ENCODE measurements around the gene PCLO. TPM values are rescaled to one million over a fixed set of nuclear protein-coding genes. Genes with fewer than 3 reads are reported as not detected.
"Not testable (repeated sequence)": the region's sequence is repeated elsewhere in the genome, so short reads cannot be mapped to it uniquely, and the experiment has no call there.

PCLO gene
- total RNA-seq, 1 experiment from 2014 or later = 4.1 TPM

DNA sequence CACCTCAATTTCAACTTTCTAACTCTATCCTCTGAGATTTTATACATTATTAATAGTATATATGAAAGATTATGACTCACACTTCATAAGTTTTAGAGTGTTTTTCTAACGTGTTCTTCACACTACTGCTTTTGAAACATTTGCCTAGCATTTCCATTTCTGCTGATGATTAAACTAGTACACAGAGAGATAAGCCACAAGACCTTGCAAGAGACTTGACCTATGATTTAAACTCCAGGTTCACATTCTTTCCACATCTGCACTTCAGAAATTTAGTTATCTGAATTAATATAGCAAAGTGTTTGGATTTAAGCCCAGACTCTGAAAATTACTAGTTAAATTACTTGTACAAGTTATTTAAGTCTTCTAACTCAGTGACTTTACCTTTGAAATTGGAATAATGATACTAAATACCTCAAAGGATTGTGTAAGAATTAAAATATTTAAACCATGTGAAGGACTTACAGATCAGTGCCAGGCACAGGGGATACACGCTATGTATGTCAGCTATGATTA lies 66.6 kb downstream of the PCLO start:
- H3K27me3 Mint-ChIP-seq (ENCODE audit: insufficient read depth, unreplicated experiment) = no peaks in the 10 kb centered on the region
- ChIA-PET CTCF (no interaction called here), POLR2A (no interaction called here)
- Histone ChIP-seq H3K9me3 (no peaks in the 10 kb centered on the region), H3K4me1 (no peaks in the 10 kb centered on the region), H3K4me3 (ENCODE audit: low read depth, low read length) (no peak overlapping the region), H3K36me3 (ENCODE audit: control insufficient read depth, insufficient read depth, low read length) (no peaks in the 10 kb centered on the region), H3K27me3 (replicated peaks; ENCODE audit: control insufficient read depth, insufficient read depth, low read length) (no peaks in the 10 kb centered on the region)
- DNase-seq = no peak
- intact Hi-C loops (cut with micrococcal nuclease; ENCODE audit: unreplicated experiment) = no loop called here
- H3K27ac Mint-ChIP-seq (ENCODE audit: unreplicated experiment) = no peak overlapping the region
- H3K4me3 Mint-ChIP-seq (ENCODE audit: unreplicated experiment) = no peak overlapping the region
- TF ChIP-seq CTCF (IDR thresholded peaks at IDR 0.05; ENCODE audit: insufficient read depth in 1 of 2, low read depth in 1 of 2, low read length in 1 of 2, severe bottlenecking in 1 of 2, unreplicated experiment in 1 of 2) = no peak
- no peaks in the 10 kb centered on the region for H3K9me3 Mint-ChIP-seq (ENCODE audit: unreplicated experiment)
- no TSS peak for BruUV-seq (replicated peaks)
- H3K36me3 Mint-ChIP-seq (ENCODE audit: insufficient read depth, unreplicated experiment) = no peaks in the 10 kb centered on the region
- H3K4me1 Mint-ChIP-seq (ENCODE audit: low read depth, unreplicated experiment) = no peaks in the 10 kb centered on the region

- Mint-ChIP-seq H3K4me1 (ENCODE audit: low read depth, unreplicated experiment) (no peaks in the 10 kb centered on the region), H3K4me3 (ENCODE audit: unreplicated experiment) (no peak overlapping the region), H3K9me3 (ENCODE audit: unreplicated experiment) (no peaks in the 10 kb centered on the region), H3K27ac (ENCODE audit: unreplicated experiment) (no peak overlapping the region), H3K36me3 (ENCODE audit: insufficient read depth, unreplicated experiment) (no peaks in the 10 kb centered on the region), H3K27me3 (ENCODE audit: insufficient read depth, unreplicated experiment) (no peaks in the 10 kb centered on the region)
- TF ChIP-seq CTCF (IDR thresholded peaks at IDR 0.05; ENCODE audit: insufficient read depth in 1 of 2, low read depth in 1 of 2, low read length in 1 of 2, severe bottlenecking in 1 of 2, unreplicated experiment in 1 of 2) = no peak
- BruUV-seq (replicated peaks) = no TSS peak
- no peak for DNase-seq
- no peaks in the 10 kb centered on the region for H3K4me1 ChIP-seq
- CTCF ChIA-PET = no interaction called here
- intact Hi-C loops (cut with micrococcal nuclease; ENCODE audit: unreplicated experiment) = no loop called here
- H3K4me3 ChIP-seq (ENCODE audit: low read depth, low read length) = no peak overlapping the region
- POLR2A ChIA-PET = no interaction called here
- H3K27me3 ChIP-seq (replicated peaks; ENCODE audit: control insufficient read depth, insufficient read depth, low read length) = no peaks in the 10 kb centered on the region
- no peaks in the 10 kb centered on the region for H3K36me3 ChIP-seq (ENCODE audit: control insufficient read depth, insufficient read depth, low read length)
- no peaks in the 10 kb centered on the region for H3K9me3 ChIP-seq
Observed at GRCh38 chr7:83085299-83085698, 77.4 kb downstream of the PCLO start.

DNA sequence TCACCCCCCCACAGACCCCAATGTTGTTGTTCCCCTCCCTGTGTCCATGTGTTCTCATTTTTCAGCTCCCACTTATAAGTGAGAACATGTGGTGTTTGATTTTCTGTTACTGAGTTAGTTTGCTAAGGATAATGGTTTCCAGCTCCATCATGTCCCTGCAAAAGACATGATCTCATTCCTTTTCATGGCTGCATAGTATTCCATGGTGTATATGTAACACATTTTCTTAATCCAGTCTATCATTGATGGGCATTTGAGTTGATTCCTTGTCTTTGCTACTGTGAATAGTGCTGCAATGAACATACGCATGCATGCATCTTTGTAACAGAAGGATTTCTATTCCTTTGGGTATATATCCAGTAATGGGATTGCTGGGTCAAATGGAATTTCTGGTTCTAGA lies 82.8 kb downstream of the PCLO start:
- intact Hi-C loops (cut with micrococcal nuclease; ENCODE audit: unreplicated experiment); H3K27me3 ChIP-seq (replicated peaks; ENCODE audit: control insufficient read depth, insufficient read depth, low read length); BruUV-seq (replicated peaks); H3K36me3 Mint-ChIP-seq (ENCODE audit: insufficient read depth, unreplicated experiment); H3K27me3 Mint-ChIP-seq (ENCODE audit: insufficient read depth, unreplicated experiment); H3K36me3 ChIP-seq (ENCODE audit: control insufficient read depth, insufficient read depth, low read length); CTCF ChIA-PET; H3K4me1 ChIP-seq; H3K9me3 ChIP-seq; H3K4me3 Mint-ChIP-seq (ENCODE audit: unreplicated experiment); H3K9me3 Mint-ChIP-seq (ENCODE audit: unreplicated experiment); DNase-seq; H3K4me1 Mint-ChIP-seq (ENCODE audit: low read depth, unreplicated experiment); H3K27ac Mint-ChIP-seq (ENCODE audit: unreplicated experiment); POLR2A ChIA-PET; H3K4me3 ChIP-seq (ENCODE audit: low read depth, low read length): not testable (repeated sequence)

DNA sequence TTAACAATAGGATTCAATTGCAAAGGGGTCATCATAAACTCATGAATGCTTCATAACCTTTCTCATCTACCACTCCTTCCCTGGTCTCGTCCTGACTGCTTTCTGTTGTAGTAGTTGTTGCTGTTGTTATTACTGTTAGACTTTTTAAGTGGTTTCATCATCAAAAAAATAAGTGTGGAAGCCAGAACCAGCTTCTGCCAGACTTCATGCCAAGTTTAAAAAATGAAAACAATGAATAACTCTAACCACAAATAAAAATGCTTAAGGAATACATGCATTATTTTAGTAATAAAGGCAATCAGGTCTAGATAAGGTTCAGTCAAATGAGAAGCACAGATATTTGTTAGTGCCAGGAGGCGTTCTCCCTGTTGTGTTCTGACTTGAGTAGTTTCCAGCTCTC lies 85.4 kb downstream of the PCLO start:
- no peak overlapping the region for H3K4me3 Mint-ChIP-seq (ENCODE audit: unreplicated experiment)
- no peaks in the 10 kb centered on the region for H3K9me3 Mint-ChIP-seq (ENCODE audit: unreplicated experiment)
- no peaks in the 10 kb centered on the region for H3K4me1 Mint-ChIP-seq (ENCODE audit: low read depth, unreplicated experiment)
- H3K4me3 ChIP-seq (ENCODE audit: low read depth, low read length) = no peak overlapping the region
- no peak for TF ChIP-seq CTCF (IDR thresholded peaks at IDR 0.05; ENCODE audit: insufficient read depth in 1 of 2, low read depth in 1 of 2, low read length in 1 of 2, severe bottlenecking in 1 of 2, unreplicated experiment in 1 of 2)
- intact Hi-C loops (cut with micrococcal nuclease; ENCODE audit: unreplicated experiment) = no loop called here
- no peaks in the 10 kb centered on the region for H3K9me3 ChIP-seq
- no peaks in the 10 kb centered on the region for H3K4me1 ChIP-seq
- ChIA-PET CTCF (no interaction called here), POLR2A (no interaction called here)
- no peak overlapping the region for H3K27ac Mint-ChIP-seq (ENCODE audit: unreplicated experiment)
- no peaks in the 10 kb centered on the region for H3K27me3 Mint-ChIP-seq (ENCODE audit: insufficient read depth, unreplicated experiment)
- no TSS peak for BruUV-seq (replicated peaks)
- no peaks in the 10 kb centered on the region for H3K36me3 Mint-ChIP-seq (ENCODE audit: insufficient read depth, unreplicated experiment)
- H3K36me3 ChIP-seq (ENCODE audit: control insufficient read depth, insufficient read depth, low read length) = no peaks in the 10 kb centered on the region
- DNase-seq = no peak
- no peaks in the 10 kb centered on the region for H3K27me3 ChIP-seq (replicated peaks; ENCODE audit: control insufficient read depth, insufficient read depth, low read length)

All from Caco-2 (cell line).